ENCODE data around the gene BBS12. TPM values are rescaled to one million over a fixed set of nuclear protein-coding genes. Genes with fewer than 3 reads are reported as not detected.
A peak's percentile ranks its signal among the peaks of the same experiment; 100 is the strongest.

The BBS12 gene
- total RNA-seq, 1 donor from 2014 or later: 6.0 TPM

DNA sequence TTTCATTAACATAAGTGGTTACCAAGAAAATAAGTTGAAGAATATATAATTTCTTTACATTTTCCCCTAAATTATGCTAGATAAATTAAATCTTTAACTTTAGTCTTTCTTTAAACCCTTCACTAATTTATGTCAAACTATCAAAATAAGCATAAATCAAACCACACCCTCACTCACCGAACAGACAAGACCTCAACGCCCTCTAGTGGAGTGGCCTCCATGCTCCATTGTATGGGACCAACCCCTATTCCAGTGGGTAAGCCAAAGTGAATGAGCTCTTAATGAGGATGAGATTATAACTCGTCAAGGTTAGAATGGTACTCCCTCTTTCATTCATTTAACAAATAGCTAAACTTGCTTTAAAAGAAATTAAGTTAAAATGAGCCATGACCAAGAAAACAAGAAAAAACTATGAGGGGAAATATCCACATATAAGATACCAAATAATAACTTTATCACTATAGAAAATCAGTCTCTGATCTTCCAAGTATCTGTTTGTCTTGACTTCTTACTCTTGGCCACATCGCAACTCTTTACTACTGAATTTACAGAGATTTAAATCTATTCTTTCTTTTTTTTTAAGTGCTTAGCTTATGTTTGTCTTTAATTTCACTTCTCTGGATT lies 15.6 kb upstream of the BBS12 start:
- DNase-seq: peak; percentile 87

DNA sequence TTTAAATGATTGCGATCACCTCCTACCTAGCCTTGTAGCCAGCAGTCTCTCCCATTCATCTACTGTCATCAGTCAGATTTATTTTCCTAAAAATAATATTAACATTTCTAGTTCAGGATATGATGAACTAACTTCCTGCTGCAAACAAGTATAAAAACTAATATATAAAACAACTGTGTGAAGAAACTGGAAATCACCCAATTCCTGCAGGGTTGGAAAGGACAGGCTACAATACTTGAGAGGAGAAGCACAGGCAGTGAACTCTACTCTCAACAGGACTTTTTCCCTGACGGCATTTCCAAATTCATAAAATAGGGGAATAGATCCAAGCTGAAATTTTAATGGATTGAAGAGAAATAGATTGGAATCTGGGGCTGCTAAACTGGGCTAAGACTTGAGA lies 14.2 kb upstream of the BBS12 start:
- DNase-seq: peak; percentile 33

DNA sequence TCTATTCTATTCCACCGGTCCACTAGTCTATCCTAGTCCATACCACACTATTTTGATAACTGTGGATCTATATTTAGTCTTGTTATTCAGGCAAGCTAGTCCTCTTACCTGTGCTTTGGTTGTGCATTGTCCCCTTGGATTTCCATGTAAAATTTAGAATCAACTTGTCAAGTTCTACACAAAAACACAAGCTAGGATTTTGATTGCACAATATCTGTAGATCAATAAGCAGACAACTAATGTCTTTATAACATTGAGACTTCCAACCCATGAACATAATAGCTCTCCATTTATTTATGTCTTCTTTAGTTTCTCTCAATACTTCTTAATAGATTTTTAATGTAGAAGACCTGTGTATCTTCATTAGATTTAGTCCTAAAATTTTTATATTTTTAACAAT lies 10.2 kb upstream of the BBS12 start:
- DNase-seq: no peak

DNA sequence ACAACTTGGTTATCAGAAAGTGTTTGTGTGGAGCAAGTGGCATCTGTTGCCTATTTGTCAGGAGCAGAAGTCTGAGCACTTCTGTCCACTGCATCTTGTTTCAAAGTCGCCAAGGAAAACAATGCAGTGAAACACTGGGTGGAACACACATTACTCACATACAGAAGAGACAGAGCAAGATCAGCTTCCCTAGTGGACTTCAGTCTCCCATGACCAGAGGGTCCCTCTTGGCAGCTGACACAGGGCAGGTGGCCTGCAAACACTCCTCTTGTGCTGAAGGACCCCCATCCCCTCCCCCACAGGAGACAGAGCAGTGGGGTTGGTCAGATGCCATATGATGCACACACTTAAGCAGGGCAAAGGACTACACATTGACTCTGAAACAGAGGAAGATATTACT lies 3.6 kb upstream of the BBS12 start:
- DNase-seq: no peak

DNA sequence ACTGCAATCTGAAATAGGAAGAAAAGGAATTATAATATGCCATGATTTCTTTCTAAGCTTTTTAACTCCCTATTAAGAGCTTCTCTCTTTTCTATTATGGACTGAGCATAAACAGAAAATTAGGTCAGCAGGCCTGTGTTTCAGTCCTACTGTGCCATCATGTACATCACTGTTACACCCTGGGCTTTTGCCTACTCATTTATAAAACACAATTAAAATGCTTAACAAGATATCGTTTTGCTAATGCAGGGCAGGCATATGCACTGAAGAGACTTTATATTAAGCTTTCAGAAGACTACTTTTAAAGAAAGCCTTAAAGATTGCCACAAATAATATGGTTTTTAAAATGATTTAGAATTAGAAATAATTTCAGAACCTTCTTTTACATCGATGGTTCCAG lies 828 bp upstream of the BBS12 start:
- DNase-seq: no peak

DNA sequence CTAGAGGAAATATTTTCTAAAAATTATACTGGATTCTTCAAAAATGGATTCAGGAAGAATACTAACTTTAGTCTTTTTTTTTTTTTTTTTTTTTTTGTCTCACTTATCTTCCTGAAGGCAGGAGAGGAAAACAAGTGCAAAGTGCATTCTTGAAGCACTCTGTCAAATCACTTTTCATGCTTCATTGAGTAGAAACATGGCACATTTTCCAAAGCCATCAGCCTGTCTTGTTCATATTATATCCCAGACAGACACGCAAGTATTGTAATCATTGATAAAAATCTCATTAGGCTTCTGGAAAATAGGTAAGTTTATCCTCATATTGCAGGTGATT lies 1.2 kb downstream of the BBS12 start:
- no peak for DNase-seq

DNA sequence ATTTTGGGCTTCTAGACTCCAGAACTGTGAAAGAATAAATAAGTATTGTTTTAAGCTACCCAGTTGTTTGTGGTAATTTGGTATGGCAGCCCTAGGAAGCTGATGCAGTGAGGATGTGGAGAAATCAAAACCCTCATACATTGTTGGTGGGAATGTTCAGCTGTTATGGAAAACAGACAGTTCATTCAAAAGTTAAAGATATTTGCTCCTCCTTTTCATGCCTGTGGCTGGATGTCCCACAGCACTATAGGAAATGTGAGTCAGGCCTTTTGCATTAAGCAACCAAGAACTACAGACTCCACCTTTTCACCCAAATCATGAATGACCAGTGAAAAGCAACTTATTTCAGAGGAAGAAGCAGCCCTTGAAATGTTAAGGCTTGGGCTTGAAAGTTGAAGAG lies 6.7 kb downstream of the BBS12 start:
- DNase-seq: peak; percentile 24

DNA sequence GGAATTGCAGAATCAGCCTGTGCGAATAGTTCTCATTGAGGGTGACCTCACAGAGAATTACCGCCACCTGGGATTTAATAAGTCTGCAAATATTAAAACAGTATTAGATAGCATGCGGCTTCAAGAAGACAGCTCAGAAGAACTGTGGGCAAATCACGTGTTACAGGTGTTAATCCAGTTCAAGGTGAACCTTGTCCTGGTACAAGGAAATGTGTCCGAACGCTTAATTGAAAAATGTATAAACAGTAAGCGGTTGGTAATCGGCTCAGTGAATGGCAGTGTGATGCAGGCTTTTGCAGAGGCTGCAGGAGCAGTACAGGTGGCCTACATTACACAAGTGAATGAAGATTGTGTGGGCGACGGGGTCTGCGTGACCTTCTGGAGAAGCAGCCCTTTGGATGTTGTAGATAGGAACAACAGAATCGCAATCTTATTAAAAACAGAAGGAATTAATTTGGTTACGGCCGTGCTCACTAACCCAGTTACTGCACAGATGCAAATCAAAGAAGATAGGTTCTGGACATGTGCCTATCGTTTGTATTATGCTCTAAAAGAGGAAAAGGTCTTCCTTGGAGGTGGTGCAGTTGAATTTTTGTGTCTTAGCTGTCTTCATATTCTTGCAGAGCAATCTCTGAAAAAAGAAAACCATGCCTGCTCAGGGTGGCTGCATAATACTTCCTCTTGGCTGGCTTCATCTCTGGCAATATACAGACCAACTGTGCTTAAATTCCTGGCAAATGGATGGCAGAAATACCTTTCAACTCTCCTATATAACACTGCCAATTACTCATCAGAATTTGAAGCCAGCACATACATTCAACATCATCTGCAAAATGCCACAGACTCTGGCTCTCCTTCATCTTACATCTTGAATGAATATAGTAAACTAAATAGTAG lies 10.7 kb downstream of the BBS12 start:
- DNase-seq: no peak

DNA sequence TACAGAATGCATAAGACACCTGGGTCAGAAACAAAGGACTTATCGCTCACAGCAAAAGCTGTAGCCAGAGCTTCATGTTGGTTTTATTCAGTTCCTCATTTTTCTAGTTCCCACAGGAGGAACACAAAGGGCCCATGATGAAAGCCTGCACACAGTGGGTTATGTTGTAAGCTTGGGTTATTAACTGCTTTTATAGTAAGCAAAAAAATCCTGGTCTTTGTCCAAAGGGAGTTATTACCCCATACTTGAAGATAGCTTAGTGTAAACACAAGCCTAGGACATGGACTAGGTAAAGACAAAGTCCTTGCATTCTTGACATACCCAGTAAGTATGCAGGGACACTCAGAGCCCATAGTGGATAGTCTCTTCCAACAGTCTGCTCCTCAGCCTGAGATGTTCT lies 11.7 kb downstream of the BBS12 start:
- DNase-seq: no peak

DNA sequence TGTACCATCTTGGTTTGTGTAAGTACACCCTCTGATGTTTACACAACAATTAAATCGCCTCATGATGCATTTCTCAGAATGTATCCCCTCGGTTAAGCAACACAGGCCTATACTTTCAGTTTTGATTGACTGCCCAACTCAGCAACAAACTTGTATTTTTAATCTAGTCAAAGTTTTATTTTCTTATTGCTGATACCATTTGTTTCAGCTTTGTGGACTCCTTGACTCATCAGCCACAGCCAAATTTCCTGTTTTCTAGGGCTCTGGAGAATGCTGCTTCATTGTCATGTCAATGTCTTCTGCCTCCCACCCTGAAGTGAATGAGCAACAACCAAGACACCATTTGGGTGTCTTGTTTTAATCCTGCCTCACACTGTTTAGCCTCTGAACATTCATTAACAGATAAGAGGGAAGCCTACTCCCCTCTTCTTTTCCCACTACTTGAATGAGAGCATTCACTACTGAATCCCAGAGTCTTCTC lies 14.0 kb downstream of the BBS12 start:
- no peak for DNase-seq

DNA sequence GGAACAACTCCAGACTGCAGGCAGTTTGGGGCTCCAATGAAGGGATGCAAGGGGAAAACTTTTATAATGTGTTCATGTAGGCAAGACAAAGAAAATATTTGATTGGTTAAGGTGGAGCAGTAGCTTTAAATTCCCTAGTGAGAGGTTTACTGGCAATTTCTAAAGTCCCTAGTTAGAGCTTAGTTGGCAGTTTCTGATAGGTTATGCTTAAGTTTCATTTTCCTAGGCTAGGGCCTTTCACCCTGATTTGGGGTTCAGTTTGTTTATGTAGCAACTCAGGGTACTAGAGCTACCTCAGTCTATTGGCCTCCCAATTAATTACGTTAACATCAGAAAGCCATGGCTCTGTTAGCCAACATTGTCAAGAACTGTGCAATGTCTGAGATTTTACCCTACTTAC lies 14.6 kb downstream of the BBS12 start:
- DNase-seq: no peak

DNA sequence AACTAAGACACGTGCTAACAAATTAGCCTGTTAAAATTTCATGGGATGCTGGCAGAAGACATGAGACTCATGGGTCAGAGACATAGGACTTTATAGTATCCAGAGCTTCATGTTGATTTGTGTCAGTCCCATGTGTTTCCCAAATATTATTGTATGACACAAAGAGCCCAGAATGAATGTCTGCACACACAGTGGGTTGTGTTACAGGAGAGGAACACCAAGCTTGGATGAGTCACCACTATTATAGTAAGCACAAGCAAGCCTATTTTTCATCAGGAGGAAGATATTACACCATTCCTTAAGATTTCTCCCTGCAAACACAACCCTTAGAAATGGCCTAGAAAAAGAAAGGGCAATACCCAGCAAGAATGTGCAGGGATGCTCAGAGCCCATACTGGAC lies 15.4 kb downstream of the BBS12 start:
- peak; percentile 33 for DNase-seq

DNA sequence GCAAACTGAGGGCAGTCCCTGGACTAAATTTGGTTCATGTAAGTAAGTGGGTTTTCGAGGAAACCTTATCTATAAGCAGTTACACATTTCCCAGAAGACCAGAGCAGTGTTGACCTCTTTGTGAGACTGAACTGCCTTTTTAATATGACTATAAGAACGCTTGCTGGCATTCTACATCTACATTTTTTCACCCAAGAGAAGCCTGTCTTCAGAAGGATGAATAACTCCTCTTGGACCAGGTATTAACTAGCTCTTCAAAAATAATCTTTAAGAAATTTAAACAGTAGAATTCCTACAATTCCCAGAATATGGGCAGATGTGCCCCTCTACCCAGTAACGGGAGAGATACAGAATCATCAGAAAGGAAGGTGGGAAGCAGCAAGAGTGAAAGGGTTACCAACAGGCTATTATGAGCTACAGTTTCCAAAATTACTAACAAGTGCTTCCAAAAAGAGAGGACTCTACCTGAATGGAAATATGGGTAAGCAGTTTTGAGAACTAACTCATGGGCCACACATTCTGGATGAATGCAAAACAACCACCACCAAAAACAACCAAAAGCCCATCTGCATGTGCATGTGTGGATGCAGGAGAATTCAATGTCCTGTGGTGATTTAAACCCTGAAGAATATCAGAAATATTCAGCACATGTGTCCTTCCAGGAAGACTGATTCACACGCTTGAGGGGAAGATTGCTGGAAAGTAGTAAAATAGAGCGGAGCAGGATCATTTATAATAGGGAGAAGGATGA lies 17.4 kb downstream of the BBS12 start:
- no peak for DNase-seq

DNA sequence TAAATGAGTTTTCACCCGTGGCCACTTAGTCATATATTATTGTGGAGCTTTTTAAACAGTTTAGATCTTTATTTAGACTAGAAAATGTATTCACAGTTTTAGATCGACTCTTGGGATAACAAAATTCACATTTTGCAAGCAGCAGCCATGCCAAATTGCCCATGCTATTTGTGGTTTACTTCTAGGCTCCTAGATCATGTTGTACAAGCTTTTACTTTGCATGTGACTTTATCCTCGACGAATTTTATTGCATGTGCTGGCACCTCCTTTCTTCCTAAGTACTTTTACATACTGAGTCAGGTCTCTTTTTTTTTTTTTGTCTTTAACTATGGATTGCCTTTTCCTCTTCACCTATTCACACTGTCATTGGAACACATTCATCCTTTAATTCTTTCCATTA lies 23.2 kb downstream of the BBS12 start:
- DNase-seq: no peak

DNA sequence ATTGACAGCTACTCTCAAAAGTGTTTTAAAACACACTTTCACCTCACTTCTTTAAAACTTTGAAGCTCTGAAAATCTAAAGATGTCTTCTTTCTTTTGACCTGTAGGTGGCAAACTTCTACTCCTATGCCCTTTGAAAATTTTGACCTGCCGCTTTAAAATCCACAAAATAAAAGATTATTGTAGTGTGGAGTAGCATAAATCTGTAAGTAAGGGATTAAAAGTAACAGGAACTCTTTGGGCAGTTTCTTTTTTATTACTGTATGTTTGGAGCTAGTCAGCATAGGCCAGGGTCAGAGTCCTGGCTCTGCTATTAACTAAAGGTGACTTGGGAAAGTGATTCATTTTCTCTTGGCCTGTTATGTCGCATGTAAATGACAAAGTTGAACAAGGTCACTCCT lies 25.5 kb downstream of the BBS12 start:
- DNase-seq: peak; percentile 66

DNA sequence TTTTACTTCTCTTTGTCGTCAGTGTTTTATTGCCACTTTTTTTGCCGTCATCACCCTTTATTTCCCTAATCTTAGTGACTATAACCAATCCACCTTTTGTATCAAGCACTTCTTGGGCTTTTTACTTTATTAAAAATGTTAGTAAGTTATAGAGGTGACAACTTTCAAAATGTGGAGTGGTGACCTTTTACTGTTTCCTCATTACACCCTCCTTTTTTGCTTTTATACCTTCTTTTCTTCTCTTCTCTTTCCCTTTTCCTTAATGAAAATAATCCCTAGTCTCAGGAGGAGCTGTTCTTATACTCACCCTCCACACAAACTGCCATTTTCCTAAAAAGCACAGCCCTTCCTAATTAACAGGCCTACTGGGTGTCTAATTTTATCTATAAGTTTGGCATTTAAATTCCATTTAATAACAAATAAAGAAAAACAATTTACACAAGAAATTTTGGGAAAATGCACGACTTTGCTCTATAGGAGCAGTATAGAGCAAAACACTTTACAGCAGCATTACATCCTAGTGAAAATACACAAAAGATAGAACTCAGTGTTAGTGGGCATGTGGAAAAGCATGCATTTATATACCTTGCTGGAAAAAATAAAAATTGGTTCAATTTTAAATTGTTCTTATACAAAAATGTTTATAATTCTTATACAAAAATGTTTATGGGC lies 27.3 kb downstream of the BBS12 start:
- peak; percentile 36 for DNase-seq

DNA sequence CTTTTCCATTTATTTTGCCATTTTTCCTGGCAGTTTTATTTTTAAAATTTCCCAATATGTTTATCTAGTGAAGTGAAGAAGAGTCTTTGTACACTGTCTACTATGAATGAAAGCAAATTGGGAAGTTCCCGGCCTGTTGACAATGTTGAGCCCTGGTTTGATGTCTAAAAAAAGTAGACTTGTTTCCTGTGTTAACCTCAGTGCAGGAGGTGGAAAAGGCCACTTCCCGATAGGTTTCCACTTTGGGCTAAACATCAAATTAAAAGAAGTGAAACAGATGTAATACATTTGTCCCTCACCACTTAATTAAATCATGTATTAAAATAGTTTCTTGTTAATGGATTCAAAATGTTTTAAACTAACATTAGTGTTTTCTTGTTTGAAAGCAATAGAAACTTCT lies 30.0 kb downstream of the BBS12 start:
- DNase-seq: no peak

DNA sequence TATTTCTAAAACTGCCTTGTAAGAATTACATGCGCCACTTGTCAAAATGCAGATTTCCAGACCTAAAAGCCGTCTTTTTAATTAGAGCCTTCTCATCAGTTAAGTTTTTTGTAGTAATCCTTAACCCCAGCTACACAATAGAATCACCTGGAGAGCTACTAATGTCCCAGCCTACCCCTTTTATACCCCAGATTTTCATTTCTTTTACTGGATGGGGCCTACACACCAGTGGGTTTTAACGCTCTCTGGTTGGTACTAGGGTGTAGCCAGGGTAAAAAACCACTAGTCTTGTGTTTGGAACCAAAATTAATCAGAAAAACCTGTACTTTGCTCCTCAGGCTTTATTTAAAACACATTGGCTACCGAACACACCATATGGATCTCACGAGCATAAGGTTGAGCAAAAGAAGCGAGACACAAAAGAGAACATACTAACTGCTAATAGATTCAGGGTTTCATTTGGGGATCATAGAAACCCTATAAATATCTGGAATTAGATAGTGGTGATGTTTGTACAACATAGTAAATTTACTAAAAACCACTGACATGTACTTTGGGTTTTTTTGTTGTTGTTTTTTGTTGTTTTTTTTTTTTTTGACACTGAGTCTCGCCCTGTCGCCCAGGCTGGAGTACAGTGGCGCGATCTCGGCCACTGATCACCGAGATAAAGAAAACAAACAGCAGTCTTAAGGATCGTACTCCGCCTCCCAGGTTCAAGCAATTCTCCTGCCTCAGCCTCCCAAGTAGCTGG lies 30.6 kb downstream of the BBS12 start:
- DNase-seq: no peak

DNA sequence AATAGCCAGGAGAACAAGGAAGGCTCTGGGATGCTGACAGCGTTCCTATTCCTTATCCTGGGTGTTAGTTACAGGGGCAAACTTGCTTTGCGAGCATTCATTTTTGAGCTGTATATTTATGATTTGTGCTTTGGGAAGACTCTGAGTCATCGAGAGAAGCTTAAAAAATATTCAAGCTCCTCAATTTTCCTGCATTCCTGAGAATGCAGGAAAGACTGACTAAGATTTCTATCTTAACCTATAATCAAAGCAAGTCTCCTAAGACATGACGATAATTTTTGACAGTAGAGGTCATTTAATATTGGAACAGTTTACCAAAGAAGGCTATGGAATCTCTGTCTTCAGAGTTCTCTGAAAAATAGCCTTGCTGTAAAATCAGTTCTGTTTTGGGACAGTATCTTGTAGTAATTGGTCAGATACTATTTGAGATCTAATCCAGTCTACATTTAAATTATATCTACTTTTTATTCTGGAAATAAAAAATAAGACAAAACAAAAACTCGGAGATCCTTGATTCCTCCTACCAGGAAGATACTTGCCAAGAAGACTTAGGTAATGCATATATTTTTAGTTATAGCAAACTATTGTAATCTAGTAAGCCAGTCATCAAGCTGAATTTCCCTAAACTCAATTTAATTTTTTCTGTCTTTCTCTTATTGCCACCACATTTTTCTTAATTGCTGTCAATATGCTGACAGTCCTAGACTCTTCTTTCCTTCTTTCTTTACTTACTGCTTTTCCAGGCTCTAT lies 31.7 kb downstream of the BBS12 start:
- DNase-seq: peak; percentile 67

DNA sequence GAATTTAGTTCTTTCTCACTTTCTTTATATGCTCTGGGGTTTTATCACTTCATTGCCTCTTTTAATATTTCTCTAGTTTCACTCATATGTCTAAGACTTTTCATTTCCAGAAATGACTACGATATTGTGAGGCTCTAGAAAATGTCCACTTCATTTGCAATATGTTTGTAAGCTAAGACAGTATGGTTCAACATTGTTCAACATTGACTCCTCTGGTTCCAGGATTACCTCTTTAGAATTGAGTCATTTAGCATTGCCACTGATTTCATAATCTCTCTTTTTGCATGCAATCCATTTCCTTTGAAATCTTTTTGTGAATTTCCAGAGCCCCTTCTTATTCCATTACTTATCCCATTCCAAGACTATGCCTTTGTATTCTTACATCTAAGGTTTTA lies 32.3 kb downstream of the BBS12 start:
- DNase-seq: peak; percentile 42

DNA sequence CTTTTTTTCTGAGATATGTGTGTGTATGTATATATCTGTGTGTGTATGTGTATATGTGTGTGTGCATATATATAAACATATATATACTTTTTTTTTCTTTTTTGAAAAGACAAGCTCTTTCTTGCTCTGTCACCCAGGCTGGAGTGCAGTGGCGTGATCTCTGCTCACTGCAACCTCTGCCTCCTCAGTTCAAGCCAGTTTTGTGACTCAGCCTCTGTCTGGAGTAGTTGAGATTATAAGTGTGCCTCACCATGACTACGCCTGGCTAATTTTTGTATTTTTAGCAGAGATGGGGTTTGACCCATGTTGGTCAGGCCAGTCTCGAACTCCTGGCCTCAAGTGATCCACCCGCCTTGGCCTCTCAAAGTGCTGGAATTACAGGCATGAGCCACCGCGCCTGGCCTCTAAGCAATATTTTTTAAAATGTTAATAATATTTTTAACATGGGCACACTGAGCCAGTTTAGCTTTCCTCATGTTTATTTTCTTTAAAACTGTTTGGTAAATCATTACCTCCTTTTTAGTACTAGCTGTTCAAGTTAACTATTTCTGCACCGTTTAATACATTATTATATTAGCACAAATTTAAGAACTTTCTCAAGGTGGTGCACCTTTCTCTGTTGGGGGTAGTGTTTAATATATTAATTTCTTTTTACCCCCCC lies 33.3 kb downstream of the BBS12 start:
- peak; percentile 56 for DNase-seq

Measured in dermis blood vessel endothelial cell (primary cell).